GM20000 (cell line): ENCODE data around the gene CBLB.

Experiments used
- DNase-seq: peaks from one replicate; pipeline ENCODE4 v3.0.0; 2012; ENCODE audit warnings: low spot score
- CTCF ChIP-seq: IDR thresholded peaks from 2 replicates; pipeline ENCODE4 v1.5.1; 2012; ENCODE audit warnings: mild to moderate bottlenecking, control low read depth; ENCODE audit errors: extremely low read depth, missing control alignments

The CBLB gene

DNA sequence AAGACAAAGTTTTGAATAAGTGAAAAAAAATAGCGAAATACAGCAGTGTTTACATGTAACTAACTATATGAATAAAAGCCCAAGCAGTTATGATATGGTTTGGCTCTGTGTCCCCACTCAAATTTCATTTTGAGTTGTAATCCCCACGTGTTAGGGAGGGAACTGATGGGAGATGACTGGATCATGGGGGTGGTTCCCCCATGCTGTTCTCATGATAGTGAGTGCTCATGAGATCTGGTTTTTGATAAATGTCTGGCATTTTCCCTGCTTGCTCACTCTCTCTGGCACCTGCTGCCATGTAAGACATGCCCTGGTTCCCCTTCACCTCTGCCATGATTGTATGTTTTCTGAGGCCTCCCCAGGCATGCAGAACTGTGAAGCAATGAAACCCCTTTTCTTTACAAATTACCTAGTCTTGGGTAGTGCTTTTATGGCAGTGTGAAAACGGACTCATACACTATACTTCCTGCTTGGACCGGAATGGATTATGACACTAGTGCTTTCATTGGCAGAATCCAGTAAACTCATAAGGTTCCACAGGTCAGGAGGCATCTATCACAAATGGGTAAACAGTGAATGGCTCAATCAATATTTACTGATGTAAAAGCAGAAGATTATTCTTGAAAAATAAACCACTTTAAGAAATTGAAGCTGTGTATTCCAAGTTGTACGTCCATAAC, 192.1 kb downstream of the CBLB start:
- no peak for TF ChIP-seq CTCF
- no peak for DNase-seq

GRCh38 chr3:105674437-105675065, 194.3 kb downstream of the CBLB start:
- no peak for TF ChIP-seq CTCF
- DNase-seq, result no peak

DNA sequence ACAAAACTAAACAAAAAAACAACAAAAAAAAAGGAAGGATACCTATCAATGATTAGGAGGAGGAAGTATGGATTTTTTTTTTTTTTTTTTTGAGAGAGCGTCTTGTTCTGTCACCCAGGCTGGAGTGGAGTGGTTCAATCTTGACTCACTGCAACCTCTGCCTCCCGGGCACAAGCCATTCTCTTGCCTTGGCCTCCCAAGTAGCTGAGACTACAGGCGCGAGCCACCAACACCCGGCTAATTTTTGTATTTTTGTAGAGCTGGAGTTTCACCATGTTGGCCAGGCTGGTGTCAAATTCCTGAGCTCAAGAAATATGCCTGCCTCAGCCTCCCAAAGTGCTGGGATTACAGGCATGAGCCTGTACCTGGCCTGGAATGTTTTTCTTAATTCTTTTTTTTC, 195.8 kb downstream of the CBLB start:
- no peak for DNase-seq
- no peak for TF ChIP-seq CTCF

- TF ChIP-seq CTCF, result no peak
- DNase-seq, result no peak
Measured at GRCh38 chr3:105662306-105662705, 206.5 kb downstream of the CBLB start.

GRCh38 chr3:105661461-105661860, 207.4 kb downstream of the CBLB start:
- DNase-seq, result no peak
- no peak for TF ChIP-seq CTCF

- peak; percentile 6 for DNase-seq
- no peak for TF ChIP-seq CTCF
Measured at GRCh38 chr3:105656651-105657504, 211.9 kb downstream of the CBLB start.

GRCh38 chr3:105653868-105654267, 214.9 kb downstream of the CBLB start:
- no peak for DNase-seq
- no peak for TF ChIP-seq CTCF
